K562 (cell line): Measurements from ENCODE around the gene TRIAP1. TPM values are rescaled to one million over a fixed set of nuclear protein-coding genes. Genes with fewer than 3 reads are reported as not detected.

Source experiments
- ATAC-seq: fragments of 200-7000 bp; cut with Tn5 transposase; 3 replicates; pipeline ENCODE4 v1.9.1; 2020; ENCODE audit warnings: moderate library complexity
- Bru-seq: library from RNA; stranded (reverse); fragments of 400-500 nt; gene quantifications from one replicate; lab custom pipeline; 2021; lab: Mats Ljungman, UMichigan
- BruChase-seq, 2 experiments: library from RNA; stranded (reverse); fragments of 400-500 nt; gene quantifications; one replicate each; lab custom pipeline; 2021; lab: Mats Ljungman, UMichigan
- BruUV-seq: library from RNA; stranded (reverse); fragments of 400-500 nt; replicated peaks from 2 replicates; lab custom pipeline; 2021; lab: Mats Ljungman, UMichigan
- CTCF ChIA-PET: fragments of 300-600 bp; formaldehyde crosslinking; extraction: SDS; loops from one replicate; lab custom pipeline; 2021; ENCODE audit warnings: low intra/inter-chr PET ratio; lab: Yijun Ruan, JAX
- POLR2A ChIA-PET: fragments of 300-600, 350-650 bp; sonication (Branson Sonifier 250); formaldehyde crosslinking; extraction: SDS; loops from one replicate; lab custom pipeline; 2021; ENCODE audit warnings: antibody characterized with exemption, inconsistent platforms; lab: Yijun Ruan, JAX
- DNase-seq, 4 experiments: peaks; one replicate each; pipeline versions ENCODE4 v3.0.0 to v3.0.0-alpha.2; 2011 to 2018; ENCODE audit warnings: low spot score in 3 of 4, mixed read lengths in 3 of 4; ENCODE audit errors: extremely low read depth in 1 of 4
- FAIRE-seq: peaks from 2 replicates; lab custom pipeline; 2011; peaks lifted over from hg19 to GRCh38; lab: Jason Lieb, UNC
- H2AFZ ChIP-seq: 2 replicates; pipeline ENCODE4 v1.6.0; 2011; ENCODE audit warnings: low read depth, low read length, control low read depth, inconsistent platforms
- H3K27ac ChIP-seq: fragments of 200-600 bp; 3 replicates; pipeline ENCODE4 v1.8.0; 2011; ENCODE audit warnings: low read depth, mild to moderate bottlenecking, control low read depth, inconsistent platforms, low read length, moderate library complexity, mixed read lengths; ENCODE audit errors: extremely low read depth
- H3K27me3 ChIP-seq, 2 experiments: fragments of 300-600 bp in 1 of 2; 2 replicates in 1 of 2; 3 replicates in 1 of 2; pipeline versions ENCODE4 v1.6.0 to v1.8.0; 2011; ENCODE audit warnings: inconsistent platforms in 2 of 2, low read length in 2 of 2, mild to moderate bottlenecking in 1 of 2, mixed read lengths in 1 of 2, moderate library complexity in 1 of 2; ENCODE audit not compliant: control insufficient read depth in 2 of 2, insufficient read depth in 2 of 2
- H3K36me3 ChIP-seq: fragments of 300-600 bp; 3 replicates; pipeline ENCODE4 v1.8.0; 2011; ENCODE audit warnings: mild to moderate bottlenecking, low read length, inconsistent platforms; ENCODE audit not compliant: control insufficient read depth, insufficient read depth
- H3K4me1 ChIP-seq, 2 experiments: fragments of 200-600 bp in 1 of 2; replicated peaks in 1 of 2; 2 replicates in 1 of 2; 3 replicates in 1 of 2; pipeline versions ENCODE4 v1.5.1 to v1.8.0; 2011; ENCODE audit warnings: inconsistent platforms in 2 of 2, low read length in 2 of 2, mild to moderate bottlenecking in 1 of 2, mixed read lengths in 1 of 2, moderate library complexity in 1 of 2; ENCODE audit not compliant: control insufficient read depth in 2 of 2, insufficient read depth in 2 of 2
- H3K4me2 ChIP-seq: 2 replicates; pipeline ENCODE4 v1.6.1; 2011; ENCODE audit warnings: low read length, control low read depth, inconsistent platforms, mixed read lengths; ENCODE audit not compliant: insufficient read depth
- H3K4me3 ChIP-seq: fragments of 200-600 bp; sonication (generic), shearing (Covaris generic); 2 replicates; pipeline ENCODE4 v1.5.1; 2016; ENCODE audit warnings: control low read depth, inconsistent platforms
- H3K79me2 ChIP-seq: fragments of 200-600 bp; 3 replicates; pipeline ENCODE4 v1.8.0; 2011; ENCODE audit warnings: low read length, inconsistent platforms; ENCODE audit not compliant: control insufficient read depth, insufficient read depth
- H3K9ac ChIP-seq, 2 experiments: 2 replicates each; pipeline versions ENCODE4 v1.6.0 to v1.6.1; 2011; ENCODE audit warnings: low read depth in 2 of 2, low read length in 2 of 2, control low read depth in 1 of 2, inconsistent platforms in 1 of 2, mild to moderate bottlenecking in 1 of 2, mixed read lengths in 1 of 2; ENCODE audit not compliant: insufficient read depth in 1 of 2
- H3K9me1 ChIP-seq: one replicate; pipeline ENCODE4 v1.6.0; 2011; ENCODE audit warnings: inconsistent platforms, mild to moderate bottlenecking, low read length, moderate library complexity; ENCODE audit not compliant: control insufficient read depth, insufficient read depth
- H3K9me3 ChIP-seq: replicated peaks from 2 replicates; pipeline ENCODE4 v1.5.1; 2011; ENCODE audit warnings: low read depth, low read length, inconsistent platforms; ENCODE audit not compliant: control insufficient read depth, insufficient read depth
- H4K20me1 ChIP-seq: replicated peaks from 2 replicates; pipeline ENCODE4 v1.6.1; 2011; ENCODE audit warnings: low read length, inconsistent platforms, mixed read lengths; ENCODE audit not compliant: control insufficient read depth, insufficient read depth
- CEBPZ ChIP-seq: fragments of 150-350 bp; IDR thresholded peaks from 2 replicates; pipeline ENCODE4 v1.6.1; 2014; ENCODE audit warnings: low read depth, mild to moderate bottlenecking, low read length, borderline replicate concordance
- KLF13 ChIP-seq: fragments of 450-650 bp; IDR thresholded peaks from 2 replicates; pipeline ENCODE4 v1.6.1; 2016; ENCODE audit warnings: missing genetic modification characterization, low read depth, mild to moderate bottlenecking, missing compliant biosample characterization, moderate library complexity, borderline replicate concordance
- NR1H2 ChIP-seq: sonication (generic); formaldehyde crosslinking; IDR thresholded peaks from 2 replicates; pipeline ENCODE4 v1.4.0; 2020; ENCODE audit warnings: mild to moderate bottlenecking, missing genetic modification reagents
- SNIP1 ChIP-seq: fragments of 450-650 bp; IDR thresholded peaks from 2 replicates; pipeline ENCODE4 v1.7.1; 2017; ENCODE audit warnings: low read depth, mild to moderate bottlenecking
- TRIM25 ChIP-seq: fragments of 450-650 bp; IDR thresholded peaks from 2 replicates; pipeline ENCODE4 v1.7.0; 2016; ENCODE audit warnings: borderline replicate concordance
- ZNF134 ChIP-seq: fragments of 250-450 bp; sonication (Bioruptor Pico); conservative IDR thresholded peaks from 2 replicates; pipeline ENCODE4 v1.4.0; 2020
- ZNF232 ChIP-seq: sonication (generic); formaldehyde crosslinking; IDR thresholded peaks from 2 replicates; pipeline ENCODE4 v1.8.0; 2022; ENCODE audit warnings: mild to moderate bottlenecking, missing genetic modification reagents
- ZNF584 ChIP-seq: fragments of 200-800 bp; sonication (Bioruptor generic); IDR thresholded peaks from 2 replicates; pipeline ENCODE4 v1.6.1; 2016; ENCODE audit warnings: low read depth, mild to moderate bottlenecking, missing genetic modification characterization, missing compliant biosample characterization
- WGBS: fragments of 100-300 bp; shearing (Covaris generic); methylation state at CpG from one replicate; pipeline ENCODE4 v1.1.6; 2016; ENCODE audit warnings: low coverage, mixed read lengths; ENCODE audit not compliant: insufficient coverage; ENCODE audit errors: missing lambda C conversion rate; 5-methylcytosine and 5-hydroxymethylcytosine counted together
- in situ Hi-C: fragments of 300-500 bp; cut with MboI; formaldehyde crosslinking; loops from 4 replicates; pipeline ENCODE4 v1.15.0; 2018; ENCODE audit warnings: inconsistent platforms, mixed read lengths
- intact Hi-C: fragments of 100-400 bp; cut with micrococcal nuclease; formaldehyde crosslinking; loops from 2 replicates; pipeline ENCODE4 v1.14.2; 2022
- long read RNA-seq, 3 experiments: library from polyadenylated mRNA in 2 of 3; library from RNA in 1 of 3; unstranded in 2 of 3; stranded (forward) in 1 of 3; transcript quantifications; one replicate each; pipeline ENCODE4 v2.0.0, GENCODE V29; 2019 to 2022
- polyA minus RNA-seq, 3 experiments: library from RNA; depleted of rRNA, polyadenylated mRNA; stranded (reverse); fragments of >200 nt; gene quantifications; 2 replicates each; pipeline ENCODE4 v1.2.3, GENCODE V29; 2011
- polyA plus RNA-seq, 8 experiments: library from polyadenylated mRNA; depleted of rRNA in 4 of 8; stranded (reverse) in 5 of 8; unstranded in 3 of 8; fragments of >200 nt; fragmentation: Nextera tagmentation in 2 of 8; fragmentation: Illumina TruSeq in 1 of 8; extraction: Ambion mirVana in 2 of 8; extraction: Trizol in 1 of 8; gene quantifications; 2 replicates each; pipeline versions ENCODE4 v1.2.1 to v1.2.3, GENCODE V29; 2011 to 2014; ENCODE audit warnings: inconsistent platforms in 1 of 8, missing spikeins in 1 of 8
- total RNA-seq, 7 experiments: library from RNA; depleted of rRNA in 6 of 7; stranded (reverse); fragments of >200 nt in 6 of 7; fragmentation: Illumina TruSeq in 2 of 7; extraction: Trizol in 2 of 7; gene quantifications; 2 replicates each; pipeline versions ENCODE4 v1.2.1 to v1.2.3, GENCODE V29; 2011 to 2021; ENCODE audit warnings: low replicate concordance in 1 of 7

The TRIAP1 gene
- total RNA-seq (2011; cell fraction: chromatin; rRNA removed; ENCODE audit: low replicate concordance), result 11.4 and 14.2 TPM in 2 replicates
- 14.3 and 14.8 TPM in 2 replicates for total RNA-seq (2011; cell fraction: nucleolus; rRNA removed)
- total RNA-seq (2011; cell fraction: nucleoplasm; rRNA removed), result 17.2 and 23.1 TPM in 2 replicates
- total RNA-seq (2014; rRNA removed) (37.3 and 38.8 TPM in 2 replicates), total RNA-seq (2014; rRNA removed; fragmentation: Illumina TruSeq; extraction: Trizol) (78.4 and 80.9 TPM in 2 replicates), total RNA-seq (2015; rRNA removed; fragmentation: Illumina TruSeq; extraction: Trizol) (56.3 and 65.4 TPM in 2 replicates), total RNA-seq (2021) (53.2 and 55.3 TPM in 2 replicates), polyA plus RNA-seq (2011; rRNA removed) (53.5 and 85.7 TPM in 2 replicates), polyA plus RNA-seq (2014; fragmentation: Illumina TruSeq; extraction: Trizol) (59.8 and 64.9 TPM in 2 replicates), polyA plus RNA-seq (2014; fragmentation: Nextera tagmentation; extraction: Ambion mirVana) (100 to 1,000 TPM; 354 TPM), polyA plus RNA-seq (2014; rRNA removed) (60.6 and 73.3 TPM in 2 replicates), polyA minus RNA-seq (2011; rRNA and poly(A)+ RNA removed) (27.3 and 27.5 TPM in 2 replicates), Bru-seq, nascent RNA (percentile 97 among the genes with signal in this experiment), BruChase-seq, experiment 1, labeled RNA remaining after a 2-hour chase (percentile 95 among the genes with signal in this experiment), BruChase-seq, experiment 2, labeled RNA remaining after a 6-hour chase (percentile 96 among the genes with signal in this experiment)
- 12.9 and 27.2 TPM in 2 replicates for polyA plus RNA-seq (2011; cell fraction: cytosol; rRNA removed)
- polyA plus RNA-seq (2011; cell fraction: nucleus; rRNA removed), result 10.3 and 16.9 TPM in 2 replicates
- polyA plus RNA-seq (2012), result 28.3 and 77.9 TPM in 2 replicates
- 16.0 and 19.2 TPM in 2 replicates for polyA minus RNA-seq (2011; cell fraction: cytosol; rRNA and poly(A)+ RNA removed)
- 5.7 and 13.3 TPM in 2 replicates for polyA minus RNA-seq (2011; cell fraction: nucleus; rRNA and poly(A)+ RNA removed)
- long read RNA-seq, experiment 1, transcript TRIAP1-202 (2 exons, 1,182 nt), result major isoform, 71 of 221 reads
- long read RNA-seq, experiment 1, transcript TRIAP1-201 (2 exons, 1,153 nt), result minor isoform, 5 of 221 reads
- long read RNA-seq, experiment 1, partial matches to known transcripts, result 0 of 221 reads
- long read RNA-seq, experiment 1, other reads (novel, unspliced or antisense), result 145 of 221 reads
- long read RNA-seq, experiment 2, transcript TRIAP1-202 (2 exons, 1,182 nt), result major isoform, 89 of 103 reads
- long read RNA-seq, experiment 2, partial matches to known transcripts, result 0 of 103 reads
- long read RNA-seq, experiment 2, other reads (novel, unspliced or antisense), result 13 of 103 reads
- long read RNA-seq, experiment 3, transcript TRIAP1-202 (2 exons, 1,182 nt), result major isoform, 83 of 84 reads
- long read RNA-seq, experiment 3, partial matches to known transcripts, result 0 of 84 reads
- long read RNA-seq, experiment 3, other reads (novel, unspliced or antisense), result 1 of 84 reads

GRCh38 chr12:120445911-120446843 is at the start of gene TRIAP1, which contains the start of gene GATC:
Gene TRIAP1 (minus strand): TSS chr12:120446384. CDS start chr12:120446372, 12 bp downstream.
Gene GATC (plus strand): TSS chr12:120446444. CDS start chr12:120446481, 37 bp downstream.
- H3K9ac ChIP-seq, result peak within 1 kb of the TSS; percentile 92 to 100
- peaks cover 74% of the 10 kb centered on the region for H3K79me2 ChIP-seq
- peaks cover 64% of the 10 kb centered on the region for H3K36me3 ChIP-seq
- no peaks in the 10 kb centered on the region; a peak in 1 of 5 replicates for H3K27me3 ChIP-seq
- H3K27ac ChIP-seq, result peak within 1 kb of the TSS; percentile 89
- DNase-seq (peak; percentile 85 to 95 (median 86)), FAIRE-seq (peak; percentile 62), ATAC-seq (peak; percentile 93)
- H3K9me1 ChIP-seq, result no peaks in the 10 kb centered on the region
- intact Hi-C loops, result loop anchor here (5.0 kb wide), 1 partner anchor 136 kb away; the partner anchor contains the start of gene POP5
- ChIA-PET CTCF (interaction anchor here (0.6 kb wide), 1 partner anchor 218 kb away, joined by 3 read pairs; no protein-coding TSS in a partner anchor), POLR2A (interaction anchor here (0.6 to 5.3 kb wide), 8 partner anchors 11 to 328 kb away, joined by 3 to 38 read pairs (median 3); partner anchors contain the start of gene RNU4-2)
- H3K4me2 ChIP-seq, result peak within 1 kb of the TSS; percentile 97
- no peaks in the 10 kb centered on the region for H4K20me1 ChIP-seq
- H3K9me3 ChIP-seq, result no peaks in the 10 kb centered on the region
- H3K4me3 ChIP-seq, result peak within 1 kb of the TSS; percentile 99
- H2AFZ ChIP-seq, result peak within 1 kb of the TSS; percentile 96
- WGBS, result under 1% methylated on average over 53 of the region's 73 CpGs
- peaks cover 2 to 8% of the 10 kb centered on the region in 2 experiments; a peak in 3 of 5 replicates for H3K4me1 ChIP-seq
- BruUV-seq, result TSS peak; percentile 74
- in situ Hi-C loops, result no loop called here
- no peak for TF ChIP-seq SNIP1
- TF ChIP-seq ZNF584 (CRISPR knock-in tag), result no peak
- no peak for TF ChIP-seq KLF13 (tag)
- no peak for TF ChIP-seq ZNF232 (CRISPR knock-in tag)
- TF ChIP-seq ZNF134 (CRISPR knock-in tag), result no peak
- TF ChIP-seq TRIM25, result no peak
- no peak for TF ChIP-seq NR1H2 (CRISPR knock-in tag)
- peak; percentile 34; the same call in 1 of the 2 replicates for TF ChIP-seq CEBPZ
